H54 (cell line): Measurements from ENCODE around the gene SLPI.

ENCODE experiments used
- DNase-seq: peaks from one replicate; pipeline ENCODE4 v3.0.0; 2011; ENCODE audit warnings: low spot score, mixed read lengths; ENCODE audit not compliant: insufficient read length
- FAIRE-seq: peaks from 3 replicates; lab custom pipeline; 2011; peaks lifted over from hg19 to GRCh38; lab: Jason Lieb, UNC
- POLR2A ChIP-seq: IDR thresholded peaks from 2 replicates; pipeline ENCODE4 v1.6.1; 2011; ENCODE audit warnings: low read depth, mild to moderate bottlenecking, low read length

SLPI gene

DNA sequence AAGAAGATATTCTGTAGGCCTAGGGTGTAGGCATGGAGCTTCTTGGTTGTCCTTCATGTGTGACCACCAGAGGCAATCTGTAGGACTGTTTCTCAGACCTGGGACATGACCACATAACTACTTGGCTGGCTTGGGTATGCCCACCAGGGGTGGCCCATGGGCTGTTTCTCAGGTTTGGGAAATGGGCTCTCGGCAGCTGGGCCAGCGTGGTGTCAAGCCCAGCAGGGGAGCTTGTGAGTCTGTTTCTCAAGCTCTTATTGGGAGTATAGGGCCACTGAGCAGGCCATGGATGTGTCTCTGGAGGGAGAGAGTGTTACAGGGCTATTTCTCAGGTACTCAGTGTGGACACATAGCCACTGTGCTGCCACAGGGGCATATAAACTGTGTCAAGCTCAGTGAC is 35.7 kb downstream of the SLPI start:
- no peak for DNase-seq
- no peak for FAIRE-seq
- no peak for TF ChIP-seq POLR2A

GRCh38 chr20:45218124-45218523 is 36.2 kb downstream of the SLPI start:
- FAIRE-seq = no peak
- no peak for DNase-seq
- no peak for TF ChIP-seq POLR2A

- DNase-seq = no peak
- no peak for TF ChIP-seq POLR2A
- FAIRE-seq = no peak
These were observed 41.5 kb downstream of the SLPI start for GRCh38 chr20:45212836-45213235.

DNA sequence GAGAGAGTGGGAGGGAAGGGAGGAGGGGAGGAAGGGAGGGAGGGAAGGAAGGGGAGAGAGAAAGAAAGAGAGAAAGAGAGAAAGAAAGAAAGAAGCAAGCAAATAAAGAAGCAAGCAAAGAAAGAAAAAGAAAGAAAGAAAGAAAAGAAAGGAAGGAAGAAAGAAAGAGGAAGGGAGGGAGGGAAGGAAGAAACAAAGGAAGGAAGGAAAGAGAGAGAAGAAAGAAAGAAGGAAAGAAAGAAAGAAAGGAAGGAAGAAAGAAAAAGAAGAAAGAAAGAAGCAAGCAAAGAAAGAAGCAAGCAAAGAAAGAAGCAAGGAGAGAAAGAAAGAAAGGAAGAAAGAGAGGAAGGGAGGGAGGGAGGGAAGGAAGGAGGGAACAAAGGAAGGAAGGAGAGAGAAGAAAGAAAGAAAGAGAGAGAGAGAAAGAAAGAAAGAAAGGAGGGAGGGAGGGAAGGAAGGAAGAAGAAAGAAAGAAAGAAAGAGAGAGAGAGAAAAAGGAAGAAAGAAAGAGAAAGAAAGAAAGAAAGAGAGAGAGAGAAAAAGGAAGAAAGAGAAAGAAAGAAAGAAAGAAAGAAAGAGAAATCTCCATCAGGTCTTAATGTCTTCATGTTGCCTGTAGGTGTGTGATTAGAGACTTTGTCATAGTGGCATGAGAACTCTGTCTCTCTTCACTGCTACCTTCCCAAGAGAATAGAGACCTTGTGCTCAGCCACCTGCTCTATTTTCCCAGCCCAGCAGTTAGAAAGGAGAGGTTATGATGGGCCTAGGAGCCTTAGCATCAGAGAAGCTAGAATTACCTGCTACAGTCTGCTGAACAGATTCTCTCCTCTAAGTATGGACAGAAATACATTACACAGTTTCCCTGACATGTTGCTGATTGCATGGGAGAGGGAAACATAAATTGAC is 42.5 kb downstream of the SLPI start:
- TF ChIP-seq POLR2A = no peak
- FAIRE-seq (no peak), DNase-seq (no peak)

DNA sequence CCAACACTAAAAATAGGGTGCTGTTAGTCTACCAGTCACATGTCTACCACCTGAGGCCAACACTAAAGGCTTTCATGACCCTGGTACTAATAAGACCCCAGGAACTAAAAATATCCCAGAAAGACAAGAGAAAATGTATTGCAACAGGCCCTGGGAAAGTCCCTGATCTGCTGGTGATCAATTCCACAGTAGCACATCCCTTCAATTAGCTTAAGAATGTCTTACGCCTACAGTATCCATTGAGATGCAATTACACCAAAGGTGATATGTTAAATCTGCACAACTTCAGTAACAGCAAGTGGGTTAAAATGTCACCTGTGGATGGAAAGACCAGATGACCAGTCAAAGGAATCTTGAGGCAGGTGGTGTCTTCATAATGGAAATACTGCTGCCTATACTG is 44.4 kb downstream of the SLPI start:
- no peak for TF ChIP-seq POLR2A
- DNase-seq = no peak
- no peak for FAIRE-seq

DNA sequence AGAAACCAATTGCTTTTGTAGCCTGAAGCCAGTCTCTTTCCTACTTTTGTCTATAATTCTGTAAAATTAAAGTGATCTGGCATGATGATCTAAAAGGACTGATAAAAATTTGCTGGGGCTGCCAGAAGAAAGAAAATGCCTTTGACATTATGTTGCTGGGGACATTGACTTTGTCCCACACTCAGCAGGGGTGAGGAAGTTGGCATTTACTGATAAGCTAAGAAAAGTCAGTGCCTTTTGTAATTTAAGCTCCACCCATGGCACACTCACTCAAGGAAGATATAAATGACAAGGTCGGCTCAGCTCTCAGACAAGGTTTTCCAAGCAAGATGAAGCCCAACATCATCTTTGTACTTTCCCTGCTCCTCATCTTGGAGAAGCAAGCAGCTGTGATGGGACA is 47.6 kb downstream of the SLPI start, which contains the start of gene SEMG1:
Gene SEMG1, plus strand, starts transcription at position 309 of the 400 bp plus-strand sequence. Its CDS starts 21 bp downstream, at position 330.
- FAIRE-seq (no peak), DNase-seq (no peak)
- TF ChIP-seq POLR2A = no peak
